ENCODE data around the gene TOX2.

DNA sequence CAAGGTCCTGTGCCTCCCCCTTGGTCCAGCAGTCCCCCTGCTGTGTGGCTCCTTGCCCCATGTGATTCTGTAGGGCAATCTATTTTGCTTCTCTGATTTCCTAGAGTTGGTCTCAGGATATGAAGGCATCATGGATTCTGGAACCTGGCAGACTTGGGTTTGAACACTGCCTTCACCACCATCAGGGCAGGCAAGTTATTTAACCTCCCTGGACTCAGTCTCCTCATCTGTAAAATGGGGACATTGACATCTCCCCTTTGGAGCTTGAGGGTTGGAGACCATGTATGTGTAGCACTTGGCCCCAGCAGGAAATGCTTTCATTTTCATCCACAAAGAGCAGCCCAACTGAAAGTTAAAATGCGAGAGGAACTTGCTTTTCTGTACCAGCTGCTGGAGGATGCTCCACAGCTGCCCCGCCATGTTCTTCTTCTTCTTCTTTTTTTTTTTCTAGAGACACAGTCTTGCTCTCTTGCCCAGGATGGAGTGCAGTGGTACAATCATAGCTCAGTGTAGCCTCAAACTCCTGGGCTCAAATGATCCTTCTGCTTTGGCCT lies 6.7 kb downstream of the TOX2 start:
- TF ChIP-seq, protein P1, sequence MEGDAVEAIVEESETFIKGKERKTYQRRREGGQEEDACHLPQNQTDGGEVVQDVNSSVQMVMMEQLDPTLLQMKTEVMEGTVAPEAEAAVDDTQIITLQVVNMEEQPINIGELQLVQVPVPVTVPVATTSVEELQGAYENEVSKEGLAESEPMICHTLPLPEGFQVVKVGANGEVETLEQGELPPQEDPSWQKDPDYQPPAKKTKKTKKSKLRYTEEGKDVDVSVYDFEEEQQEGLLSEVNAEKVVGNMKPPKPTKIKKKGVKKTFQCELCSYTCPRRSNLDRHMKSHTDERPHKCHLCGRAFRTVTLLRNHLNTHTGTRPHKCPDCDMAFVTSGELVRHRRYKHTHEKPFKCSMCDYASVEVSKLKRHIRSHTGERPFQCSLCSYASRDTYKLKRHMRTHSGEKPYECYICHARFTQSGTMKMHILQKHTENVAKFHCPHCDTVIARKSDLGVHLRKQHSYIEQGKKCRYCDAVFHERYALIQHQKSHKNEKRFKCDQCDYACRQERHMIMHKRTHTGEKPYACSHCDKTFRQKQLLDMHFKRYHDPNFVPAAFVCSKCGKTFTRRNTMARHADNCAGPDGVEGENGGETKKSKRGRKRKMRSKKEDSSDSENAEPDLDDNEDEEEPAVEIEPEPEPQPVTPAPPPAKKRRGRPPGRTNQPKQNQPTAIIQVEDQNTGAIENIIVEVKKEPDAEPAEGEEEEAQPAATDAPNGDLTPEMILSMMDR (conservative IDR thresholded peaks at IDR 0.05; ENCODE audit: low read length) = no peak
- TF ChIP-seq EZH2phosphoT487 (IDR thresholded peaks at IDR 0.05; ENCODE audit: borderline replicate concordance, low read depth, low read length) = no peak
